SK-N-SH (cell line): ENCODE data around the gene MBD6. TPM values are rescaled to one million over a fixed set of nuclear protein-coding genes. Genes with fewer than 3 reads are reported as not detected.

Experiments
- CTCF ChIA-PET: fragments of 300-600, 350-600 bp; formaldehyde crosslinking; extraction: SDS; loops from one replicate; lab custom pipeline; 2021; lab: Yijun Ruan, JAX
- POLR2A ChIA-PET: fragments of 350-600 bp; sonication (Branson Sonifier 250); formaldehyde crosslinking; extraction: SDS; loops from one replicate; lab custom pipeline; 2020; ENCODE audit warnings: antibody characterized with exemption, inconsistent platforms; lab: Yijun Ruan, JAX
- DNase-seq: peaks from one replicate; pipeline ENCODE4 v3.0.0; 2012
- H2AFZ ChIP-seq: fragments of 200-600 bp; sonication (generic); 2 replicates; pipeline ENCODE4 v1.8.1; 2016; ENCODE audit warnings: antibody characterized with exemption, mild to moderate bottlenecking, low read depth
- H3F3A ChIP-seq: fragments of 200-600 bp; sonication (generic); replicated peaks from 2 replicates; pipeline ENCODE3; 2016; ENCODE audit warnings: antibody characterized with exemption, mild to moderate bottlenecking; ENCODE audit not compliant: insufficient read depth
- H3K27ac ChIP-seq, 2 experiments: fragments of 200-500 bp in 1 of 2; fragments of 200-600 bp in 1 of 2; sonication (Bioruptor generic) in 1 of 2; sonication (generic), shearing (Covaris generic) in 1 of 2; 2 replicates each; pipeline versions ENCODE4 v1.5.1 to v1.6.1; 2014 to 2016; ENCODE audit warnings: low read depth in 2 of 2, inconsistent platforms in 1 of 2, low read length in 1 of 2, mild to moderate bottlenecking in 1 of 2, mixed read lengths in 1 of 2
- H3K27me3 ChIP-seq: fragments of 200-600 bp; sonication (generic), shearing (Covaris generic); 2 replicates; pipeline ENCODE4 v1.6.1; 2016; ENCODE audit warnings: mixed run types; ENCODE audit not compliant: insufficient read depth
- H3K36me3 ChIP-seq, 2 experiments: fragments of 200-500 bp in 1 of 2; fragments of 200-600 bp in 1 of 2; sonication (Bioruptor generic) in 1 of 2; sonication (generic) in 1 of 2; replicated peaks in 1 of 2; 2 replicates each; pipeline versions ENCODE3 to v1.5.1; 2014 to 2016; ENCODE audit warnings: low read length in 1 of 2, mild to moderate bottlenecking in 1 of 2; ENCODE audit not compliant: insufficient read depth in 2 of 2, control insufficient read depth in 1 of 2
- H3K4me1 ChIP-seq, 2 experiments: fragments of 200-500 bp in 1 of 2; fragments of 200-600 bp in 1 of 2; sonication (Bioruptor generic) in 1 of 2; sonication (generic), shearing (Covaris generic) in 1 of 2; 2 replicates each; pipeline versions ENCODE4 v1.5.1 to v1.6.1; 2014 to 2016; ENCODE audit warnings: low read depth in 1 of 2, low read length in 1 of 2, mixed run types in 1 of 2; ENCODE audit not compliant: insufficient read depth in 2 of 2, control insufficient read depth in 1 of 2
- H3K4me2 ChIP-seq: fragments of 200-600 bp; sonication (generic), shearing (Covaris generic); 2 replicates; pipeline ENCODE4 v1.6.1; 2017; ENCODE audit warnings: mixed run types
- H3K4me3 ChIP-seq, 2 experiments: fragments of 200-500 bp in 1 of 2; fragments of 200-600 bp in 1 of 2; sonication (Bioruptor generic) in 1 of 2; sonication (generic), shearing (Covaris generic) in 1 of 2; 2 replicates each; pipeline versions ENCODE4 v1.5.1 to v1.8.1; 2014 to 2016; ENCODE audit warnings: low read depth in 2 of 2, inconsistent platforms in 1 of 2, low read length in 1 of 2, mild to moderate bottlenecking in 1 of 2, mixed read lengths in 1 of 2, moderate library complexity in 1 of 2
- H3K79me2 ChIP-seq: fragments of 200-600 bp; sonication (generic); 2 replicates; pipeline ENCODE4 v1.8.1; 2017; ENCODE audit warnings: mild to moderate bottlenecking; ENCODE audit not compliant: insufficient read depth
- H3K9ac ChIP-seq: fragments of 200-600 bp; sonication (generic); 2 replicates; pipeline ENCODE4 v1.6.1; 2017; ENCODE audit warnings: mixed run types
- H3K9me2 ChIP-seq: fragments of 200-600 bp; sonication (generic); 2 replicates; pipeline ENCODE4 v1.6.1; 2017; ENCODE audit warnings: mixed run types
- H3K9me3 ChIP-seq: fragments of 200-600 bp; sonication (generic); 2 replicates; pipeline ENCODE4 v1.6.1; 2017; ENCODE audit warnings: mixed run types, mild to moderate bottlenecking, moderate library complexity
- H4K20me1 ChIP-seq: fragments of 200-600 bp; sonication (generic); 2 replicates; pipeline ENCODE4 v1.6.1; 2017; ENCODE audit warnings: mild to moderate bottlenecking, mixed run types; ENCODE audit not compliant: insufficient read depth
- NRF1 ChIP-seq: IDR thresholded peaks from 2 replicates; pipeline ENCODE4 v1.6.1; 2012; ENCODE audit warnings: low read depth, mild to moderate bottlenecking, low read length
- PBX3 ChIP-seq: IDR thresholded peaks from 2 replicates; pipeline ENCODE4; 2012
- POLR2AphosphoS5 ChIP-seq: IDR thresholded peaks from 2 replicates; pipeline ENCODE4 v1.6.1; 2012; ENCODE audit warnings: low read depth, low read length
- RAD21 ChIP-seq: IDR thresholded peaks from 2 replicates; pipeline ENCODE4 v1.6.1; 2012; ENCODE audit warnings: mild to moderate bottlenecking, low read length
- SMC3 ChIP-seq: IDR thresholded peaks from 2 replicates; pipeline ENCODE4 v1.6.1; 2012; ENCODE audit warnings: low read depth, low read length, improper control_type of control experiment
- TAF1 ChIP-seq: IDR thresholded peaks from 2 replicates; pipeline ENCODE4 v1.6.1; 2012; ENCODE audit warnings: low read depth, mild to moderate bottlenecking, low read length, moderate library complexity, borderline replicate concordance
- TCF12 ChIP-seq: IDR thresholded peaks from 2 replicates; pipeline ENCODE4 v1.4.0; 2012
- YY1 ChIP-seq: IDR thresholded peaks from 2 replicates; pipeline ENCODE4 v1.4.0; 2012; ENCODE audit warnings: low read depth, mild to moderate bottlenecking
- WGBS: methylation state at CpG from one replicate; pipeline ENCODE4 v1.1.6; 2017; ENCODE audit warnings: low lambda C conversion rate; 5-methylcytosine and 5-hydroxymethylcytosine counted together
- polyA plus RNA-seq, 3 experiments: library from polyadenylated mRNA; depleted of rRNA; stranded (reverse); fragments of >200 nt; gene quantifications; 2 replicates each; pipeline ENCODE4 v1.2.3, GENCODE V29; 2012
- TF ChIP-seq, protein P1 (sequence below): fragments of 200-600 bp; sonication (generic); IDR thresholded peaks from 2 replicates; pipeline ENCODE4 v1.6.1; 2017; ENCODE audit warnings: antibody characterized with exemption, mild to moderate bottlenecking, moderate library complexity

Gene MBD6
- polyA plus RNA-seq, 1 of the 3 experiments (the other 2 are of a cell fraction): 8.6 TPM

- Histone ChIP-seq H3K4me2 (peak overlapping the region; percentile 17; the same call in 1 of the 2 replicates), H3F3A (peaks cover 28% of the 10 kb centered on the region), H4K20me1 (peaks cover 22% of the 10 kb centered on the region), H3K27ac (peak overlapping the region in 1 of 2 experiments; percentile 2; a peak in 1 of 4 replicates), H3K36me3 (peaks cover 51 to 52% of the 10 kb centered on the region in 2 experiments), H3K9me2 (no peaks in the 10 kb centered on the region), H3K9ac (no peak overlapping the region), H3K4me1 (peaks cover 7 to 13% of the 10 kb centered on the region in 2 experiments; a peak in 3 of 4 replicates), H3K9me3 (no peaks in the 10 kb centered on the region), H3K27me3 (no peaks in the 10 kb centered on the region), H2AFZ (no peak overlapping the region), H3K4me3 (no peak overlapping the region), H3K79me2 (peaks cover 76% of the 10 kb centered on the region)
- 41% methylated on average over 2 of the region's 2 CpGs for WGBS
- DNase-seq: no peak
- CTCF ChIA-PET: interaction anchor here (1.3 to 2.2 kb wide), 4 partner anchors 10 to 92 kb away, joined by 3 to 7 read pairs (median 4); partner anchors contain the start of gene B4GALNT1
- POLR2A ChIA-PET: interaction anchor here (2.7 kb wide), 1 partner anchor 10 kb away, joined by 10 read pairs; no protein-coding TSS in a partner anchor
- TF ChIP-seq YY1 (no peak), TCF12 (peak; percentile 43; the same call in 1 of the 2 replicates), PBX3 (peak; percentile 62)
These were observed 18.4 kb downstream of the MBD6 start for GRCh38 chr12:57541001-57541400.

- WGBS: 91% methylated on average over 2 of the region's 2 CpGs
- Histone ChIP-seq H3K9me3 (no peaks in the 10 kb centered on the region), H3K4me2 (no peak overlapping the region), H3K27ac (no peak overlapping the region), H3K9ac (no peak overlapping the region), H3K4me1 (peaks cover 12 to 16% of the 10 kb centered on the region in 2 experiments; a peak in 3 of 4 replicates), H4K20me1 (peaks cover 22% of the 10 kb centered on the region), H3K36me3 (peaks cover 44 to 49% of the 10 kb centered on the region in 2 experiments), H3K27me3 (no peaks in the 10 kb centered on the region), H3K79me2 (peaks cover 83% of the 10 kb centered on the region), H3F3A (peaks cover 24% of the 10 kb centered on the region), H3K9me2 (no peaks in the 10 kb centered on the region), H2AFZ (no peak overlapping the region), H3K4me3 (no peak overlapping the region)
- POLR2A ChIA-PET: no interaction called here
- TF ChIP-seq POLR2AphosphoS5: no peak
- no peak for TF ChIP-seq SMC3
- TF ChIP-seq PBX3: no peak
- no peak for TF ChIP-seq TAF1
- no peak for TF ChIP-seq NRF1
- TF ChIP-seq, protein P1, sequence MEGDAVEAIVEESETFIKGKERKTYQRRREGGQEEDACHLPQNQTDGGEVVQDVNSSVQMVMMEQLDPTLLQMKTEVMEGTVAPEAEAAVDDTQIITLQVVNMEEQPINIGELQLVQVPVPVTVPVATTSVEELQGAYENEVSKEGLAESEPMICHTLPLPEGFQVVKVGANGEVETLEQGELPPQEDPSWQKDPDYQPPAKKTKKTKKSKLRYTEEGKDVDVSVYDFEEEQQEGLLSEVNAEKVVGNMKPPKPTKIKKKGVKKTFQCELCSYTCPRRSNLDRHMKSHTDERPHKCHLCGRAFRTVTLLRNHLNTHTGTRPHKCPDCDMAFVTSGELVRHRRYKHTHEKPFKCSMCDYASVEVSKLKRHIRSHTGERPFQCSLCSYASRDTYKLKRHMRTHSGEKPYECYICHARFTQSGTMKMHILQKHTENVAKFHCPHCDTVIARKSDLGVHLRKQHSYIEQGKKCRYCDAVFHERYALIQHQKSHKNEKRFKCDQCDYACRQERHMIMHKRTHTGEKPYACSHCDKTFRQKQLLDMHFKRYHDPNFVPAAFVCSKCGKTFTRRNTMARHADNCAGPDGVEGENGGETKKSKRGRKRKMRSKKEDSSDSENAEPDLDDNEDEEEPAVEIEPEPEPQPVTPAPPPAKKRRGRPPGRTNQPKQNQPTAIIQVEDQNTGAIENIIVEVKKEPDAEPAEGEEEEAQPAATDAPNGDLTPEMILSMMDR: no peak
- TF ChIP-seq RAD21: no peak
- CTCF ChIA-PET: interaction anchor here (0.9 to 2.2 kb wide), 4 partner anchors 10 to 91 kb away, joined by 3 to 7 read pairs (median 4); partner anchors contain the start of gene B4GALNT1
- DNase-seq: no peak
These were observed 19.1 kb downstream of the MBD6 start for GRCh38 chr12:57541717-57542116.
